HEK293 (cell line): ENCODE results near the gene MTCP1.

Experiments
- SCRT1 ChIP-seq: fragments of 450-650 bp; formaldehyde crosslinking; IDR thresholded peaks from 2 replicates; pipeline ENCODE4 v1.5.1; 2016; ENCODE audit warnings: missing biosample characterization, missing genetic modification characterization, borderline replicate concordance
- SCRT2 ChIP-seq: fragments of 450-650 bp; formaldehyde crosslinking; IDR thresholded peaks from 2 replicates; pipeline ENCODE4 v1.5.1; 2016; ENCODE audit warnings: missing biosample characterization, missing genetic modification characterization
- ZBTB49 ChIP-seq: fragments of 450-650 bp; formaldehyde crosslinking; IDR thresholded peaks from 2 replicates; pipeline ENCODE4 v1.5.1; 2016; ENCODE audit warnings: missing biosample characterization, missing genetic modification characterization, low read depth
- ZNF175 ChIP-seq: fragments of 450-650 bp; formaldehyde crosslinking; IDR thresholded peaks from 2 replicates; pipeline ENCODE4 v1.5.1; 2016; ENCODE audit warnings: missing biosample characterization, missing genetic modification characterization
- ZNF211 ChIP-seq: fragments of 450-650 bp; formaldehyde crosslinking; IDR thresholded peaks from 2 replicates; pipeline ENCODE4 v1.5.1; 2016; ENCODE audit warnings: low read depth, missing biosample characterization, missing genetic modification characterization
- ZNF26 ChIP-seq: fragments of 450-650 bp; formaldehyde crosslinking; IDR thresholded peaks from 2 replicates; pipeline ENCODE4 v1.5.1; 2016; ENCODE audit warnings: missing biosample characterization, missing genetic modification characterization
- ZNF335 ChIP-seq: fragments of 450-650 bp; formaldehyde crosslinking; conservative IDR thresholded peaks from 2 replicates; pipeline ENCODE4 v1.5.1; 2016; ENCODE audit warnings: missing biosample characterization, missing genetic modification characterization
- ZNF549 ChIP-seq: fragments of 450-650 bp; IDR thresholded peaks from 2 replicates; pipeline ENCODE4 v1.5.1; 2018; ENCODE audit warnings: missing biosample characterization, missing genetic modification characterization, mild to moderate bottlenecking, inconsistent platforms, moderate library complexity
- TF ChIP-seq, protein P1 (sequence below): fragments of 450-650 bp; formaldehyde crosslinking; IDR thresholded peaks from 2 replicates; pipeline ENCODE4 v1.5.1; 2016; ENCODE audit warnings: missing biosample characterization, missing genetic modification characterization
- TF ChIP-seq, protein P2 (sequence below): fragments of 450-650 bp; formaldehyde crosslinking; IDR thresholded peaks from 2 replicates; pipeline ENCODE4 v1.5.1; 2016; ENCODE audit warnings: missing biosample characterization, missing genetic modification characterization

DNA sequence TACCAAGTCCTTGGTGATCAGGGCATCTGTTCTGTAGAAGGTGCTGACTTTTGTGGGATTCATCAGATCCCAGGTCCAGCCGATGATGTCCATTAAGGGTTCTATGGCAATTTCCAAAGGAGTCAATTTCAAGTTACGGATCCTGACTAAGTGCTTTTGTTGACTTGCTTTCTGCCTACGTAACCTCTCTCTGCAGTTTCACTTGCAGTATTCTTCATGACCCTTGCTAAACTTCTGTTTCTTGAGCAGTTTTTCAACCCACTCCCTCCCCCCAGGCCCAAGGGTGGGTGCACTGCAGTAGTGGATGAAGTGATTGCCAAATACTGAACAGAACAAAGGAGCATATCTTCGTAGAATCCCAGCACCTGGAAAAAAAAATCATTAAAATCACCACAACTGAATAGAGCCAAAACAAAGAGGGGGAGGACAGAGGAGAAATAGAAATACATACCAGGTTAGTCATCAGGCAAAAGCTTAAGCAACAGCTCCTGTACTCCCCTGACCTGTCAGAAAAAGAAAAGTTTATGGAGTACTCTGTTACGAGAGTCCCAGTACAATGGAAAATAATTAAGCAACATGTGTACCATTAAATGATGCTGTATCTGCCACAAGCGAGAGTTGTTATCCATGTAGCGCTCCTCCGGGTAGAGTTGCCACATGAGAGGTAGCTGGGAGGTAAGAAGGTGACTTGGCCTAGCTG, 5.8 kb downstream of the MTCP1 start:
- TF ChIP-seq ZNF175 (tag by site-specific recombination) (no peak), ZNF549 (tag by site-specific recombination) (no peak), ZBTB49 (tag by site-specific recombination) (no peak), ZNF335 (no peak), ZNF211 (tag by site-specific recombination) (no peak), SCRT1 (tag by site-specific recombination) (no peak), ZNF26 (tag by site-specific recombination) (no peak), SCRT2 (tag by site-specific recombination) (no peak)
- TF ChIP-seq, protein P1, sequence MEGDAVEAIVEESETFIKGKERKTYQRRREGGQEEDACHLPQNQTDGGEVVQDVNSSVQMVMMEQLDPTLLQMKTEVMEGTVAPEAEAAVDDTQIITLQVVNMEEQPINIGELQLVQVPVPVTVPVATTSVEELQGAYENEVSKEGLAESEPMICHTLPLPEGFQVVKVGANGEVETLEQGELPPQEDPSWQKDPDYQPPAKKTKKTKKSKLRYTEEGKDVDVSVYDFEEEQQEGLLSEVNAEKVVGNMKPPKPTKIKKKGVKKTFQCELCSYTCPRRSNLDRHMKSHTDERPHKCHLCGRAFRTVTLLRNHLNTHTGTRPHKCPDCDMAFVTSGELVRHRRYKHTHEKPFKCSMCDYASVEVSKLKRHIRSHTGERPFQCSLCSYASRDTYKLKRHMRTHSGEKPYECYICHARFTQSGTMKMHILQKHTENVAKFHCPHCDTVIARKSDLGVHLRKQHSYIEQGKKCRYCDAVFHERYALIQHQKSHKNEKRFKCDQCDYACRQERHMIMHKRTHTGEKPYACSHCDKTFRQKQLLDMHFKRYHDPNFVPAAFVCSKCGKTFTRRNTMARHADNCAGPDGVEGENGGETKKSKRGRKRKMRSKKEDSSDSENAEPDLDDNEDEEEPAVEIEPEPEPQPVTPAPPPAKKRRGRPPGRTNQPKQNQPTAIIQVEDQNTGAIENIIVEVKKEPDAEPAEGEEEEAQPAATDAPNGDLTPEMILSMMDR (tag by site-specific recombination) = no peak
- TF ChIP-seq, protein P2, sequence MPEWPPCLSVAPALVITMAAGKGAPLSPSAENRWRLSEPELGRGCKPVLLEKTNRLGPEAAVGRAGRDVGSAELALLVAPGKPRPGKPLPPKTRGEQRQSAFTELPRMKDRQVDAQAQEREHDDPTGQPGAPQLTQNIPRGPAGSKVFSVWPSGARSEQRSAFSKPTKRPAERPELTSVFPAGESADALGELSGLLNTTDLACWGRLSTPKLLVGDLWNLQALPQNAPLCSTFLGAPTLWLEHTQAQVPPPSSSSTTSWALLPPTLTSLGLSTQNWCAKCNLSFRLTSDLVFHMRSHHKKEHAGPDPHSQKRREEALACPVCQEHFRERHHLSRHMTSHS (tag by site-specific recombination) = no peak
